AG08396 (cell line): ENCODE measurements around the gene HNRNPH1.
"Not testable (repeated sequence)": the region's sequence is repeated elsewhere in the genome, so short reads cannot be mapped to it uniquely, and the experiment has no call there.

ENCODE experiments used
- DNase-seq: peaks from one replicate; pipeline ENCODE4 v3.0.0; 2012; ENCODE audit warnings: low spot score, mixed read lengths

HNRNPH1 gene

DNA sequence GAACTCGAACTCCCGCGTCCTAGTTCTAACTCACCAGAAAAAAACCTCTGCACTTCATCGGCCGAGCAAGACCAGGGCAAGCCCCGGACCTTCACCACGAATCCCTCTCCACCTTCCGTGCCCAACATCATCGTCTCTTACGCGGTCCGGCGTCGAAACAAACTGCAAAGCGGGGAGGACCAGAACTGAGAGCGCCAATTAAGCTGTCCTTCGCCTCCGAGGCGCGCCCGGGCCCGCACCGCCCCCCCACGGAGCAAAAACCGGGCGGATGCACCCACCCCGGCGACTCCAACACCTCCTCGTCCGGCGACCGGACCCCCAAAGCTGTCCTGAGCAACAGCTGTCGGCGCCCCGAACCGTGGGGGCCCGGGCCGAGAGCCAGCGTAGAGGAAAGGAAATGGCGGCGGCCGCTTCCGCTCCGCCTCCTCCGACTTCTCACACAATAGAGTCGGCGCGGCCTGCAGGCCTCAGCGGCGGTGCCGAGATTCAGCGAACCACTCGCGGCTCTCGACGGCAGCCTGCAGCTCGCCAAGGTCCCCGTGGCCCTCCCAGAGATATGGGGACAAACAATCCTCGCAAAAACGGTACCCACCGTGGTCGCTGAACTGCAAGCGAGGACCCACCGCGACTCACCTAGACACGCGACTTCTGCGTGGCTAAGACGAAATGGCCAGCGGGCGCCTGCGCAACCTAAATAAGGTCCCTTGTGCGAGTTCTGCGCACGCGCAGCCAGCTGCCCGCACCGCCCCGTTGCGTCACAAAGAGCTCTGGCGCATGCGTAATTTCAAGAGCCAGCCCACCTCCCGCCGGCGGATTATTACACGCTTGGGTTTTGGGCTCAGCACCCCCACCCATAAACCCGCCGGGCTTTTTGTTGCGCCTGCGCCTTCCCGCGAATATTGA is at the start of gene HNRNPH1:
Gene HNRNPH1 (minus strand): TSS at position 669 of the 903 bp plus-strand sequence. CDS start 538 bp downstream, at position 131.
- DNase-seq = peak; percentile 100

GRCh38 chr5:179668391-179668790 is 44.9 kb upstream of the HNRNPH1 start:
- DNase-seq = peak; percentile 67

DNA sequence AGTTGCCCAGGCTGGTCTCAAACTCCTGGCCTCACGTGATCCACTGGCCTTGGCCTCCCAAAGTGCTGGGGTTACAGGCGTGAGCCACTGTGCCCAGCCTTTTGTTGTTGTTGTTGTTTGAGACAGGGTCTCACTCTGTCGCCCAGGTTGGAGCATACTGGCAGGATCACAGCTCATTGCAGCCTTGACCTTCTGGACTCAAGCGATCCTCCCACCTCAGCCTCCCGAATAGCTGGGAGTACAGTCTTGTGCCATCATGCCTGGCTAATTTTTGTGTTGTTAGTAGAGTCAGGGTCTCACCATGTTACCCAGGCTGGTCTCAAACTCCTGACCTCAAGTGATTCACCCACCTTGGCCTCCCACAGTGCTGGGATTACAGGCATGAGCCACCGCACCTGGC is 38.2 kb upstream of the HNRNPH1 start:
- DNase-seq = not testable (repeated sequence)

DNA sequence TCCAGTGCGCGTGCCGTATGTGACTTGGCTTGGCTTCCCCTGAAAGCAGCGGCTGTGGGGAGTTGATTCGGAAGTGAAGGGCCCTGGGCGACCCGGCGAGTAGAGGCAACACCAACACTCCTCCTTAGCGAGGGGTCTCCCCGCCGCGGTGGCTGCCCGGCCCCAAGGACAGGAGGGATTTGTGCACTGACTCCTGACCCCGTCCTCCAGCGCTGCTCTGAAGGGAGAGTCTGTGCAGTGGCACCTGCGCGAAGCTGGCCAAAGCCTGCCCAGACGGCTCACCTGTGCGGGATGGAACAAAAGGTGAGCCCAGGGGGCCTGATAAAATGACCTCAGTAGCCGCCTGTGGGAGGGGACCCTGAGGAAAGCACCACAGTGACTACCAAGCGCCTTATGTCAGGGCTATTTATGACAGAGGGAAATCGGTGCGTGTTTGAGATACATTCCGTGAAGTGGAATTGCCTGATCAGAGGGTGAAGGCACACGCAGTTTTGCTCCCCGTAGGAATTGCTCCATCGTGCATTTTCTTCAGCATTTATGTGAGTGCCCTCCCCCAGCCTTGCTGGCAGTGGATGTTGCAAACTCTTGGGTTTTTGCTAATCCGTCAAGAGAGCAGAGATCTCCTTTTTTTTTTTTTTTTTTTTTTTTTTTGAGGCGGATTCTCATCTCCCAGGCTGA is 34.8 kb upstream of the HNRNPH1 start:
- DNase-seq = peak; percentile 41

DNA sequence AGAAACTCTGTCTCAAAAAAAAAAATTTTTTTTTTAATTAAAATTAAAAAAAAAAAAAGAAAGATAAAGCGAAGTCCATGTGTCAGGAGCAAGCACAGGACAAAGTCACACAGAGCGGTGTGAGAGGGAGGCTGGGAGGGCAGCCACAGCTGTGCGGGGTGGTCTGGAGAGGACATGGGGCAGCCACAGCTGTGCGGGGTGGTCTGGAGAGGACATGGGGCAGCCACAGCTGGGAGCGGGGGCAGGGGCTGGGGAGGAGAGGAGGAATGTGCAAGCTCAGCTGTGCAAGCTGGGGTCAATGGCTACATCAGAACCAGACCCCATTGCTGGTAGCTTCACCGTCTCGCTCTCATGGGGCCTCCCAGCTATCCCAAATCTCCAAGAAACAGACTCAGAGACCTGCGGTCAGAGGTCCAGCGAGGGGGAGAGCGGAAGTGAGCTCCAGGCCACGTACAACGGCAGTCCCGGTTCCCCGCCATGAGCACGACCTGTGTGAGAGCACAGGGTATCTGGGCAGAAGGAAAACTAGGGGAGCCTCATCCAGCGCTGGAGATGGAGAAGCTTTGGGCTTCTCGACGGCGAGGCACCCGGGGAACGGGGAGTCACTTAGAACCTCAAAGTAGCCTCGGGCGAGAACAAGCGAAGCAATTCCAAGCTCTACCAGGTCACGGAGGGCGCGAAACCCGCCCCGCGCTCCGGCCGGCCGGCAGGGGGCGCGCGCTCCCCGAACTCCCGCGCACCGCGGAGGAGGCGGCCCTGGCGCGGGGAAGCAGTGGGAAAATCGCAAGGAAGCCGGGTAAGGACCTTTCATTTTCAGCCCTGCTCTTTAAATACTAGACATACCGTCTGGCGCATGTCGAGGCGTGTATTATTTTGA is 34.1 kb upstream of the HNRNPH1 start:
- DNase-seq = not testable (repeated sequence)

- DNase-seq = not testable (repeated sequence)
These were observed 29.7 kb upstream of the HNRNPH1 start for GRCh38 chr5:179653135-179653534.

- DNase-seq = not testable (repeated sequence)
These were observed 26.8 kb upstream of the HNRNPH1 start for GRCh38 chr5:179650245-179650644.

DNA sequence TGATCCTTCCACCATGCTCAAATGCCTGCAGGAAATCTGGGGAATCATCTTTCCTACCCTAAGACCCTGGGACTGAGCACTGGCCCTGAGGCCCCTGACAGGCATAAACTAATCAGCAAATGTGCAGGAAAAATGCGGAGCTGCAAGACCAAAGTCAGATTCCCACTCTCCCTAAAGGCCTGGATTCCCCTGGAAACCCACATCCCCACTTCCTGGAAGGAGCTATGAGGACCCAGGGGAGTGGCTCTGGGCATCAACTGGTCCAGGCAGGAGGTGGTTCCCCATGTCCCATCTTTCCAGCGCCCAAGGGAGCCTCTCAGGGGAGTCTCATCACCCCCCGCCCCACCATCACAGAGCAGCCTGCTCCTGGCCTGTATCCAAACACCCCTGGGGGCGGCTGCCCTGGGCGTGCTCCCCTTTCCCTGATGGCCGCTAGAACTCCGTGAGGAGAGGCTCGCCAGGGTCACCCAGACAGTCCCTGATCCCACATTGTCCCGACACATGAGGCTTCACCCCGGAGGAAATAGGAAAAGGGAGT is 25.8 kb upstream of the HNRNPH1 start:
- DNase-seq = not testable (repeated sequence)

GRCh38 chr5:179648410-179648809 is 24.9 kb upstream of the HNRNPH1 start:
- DNase-seq = no peak

GRCh38 chr5:179644766-179645165 is 21.3 kb upstream of the HNRNPH1 start:
- DNase-seq = not testable (repeated sequence)

DNA sequence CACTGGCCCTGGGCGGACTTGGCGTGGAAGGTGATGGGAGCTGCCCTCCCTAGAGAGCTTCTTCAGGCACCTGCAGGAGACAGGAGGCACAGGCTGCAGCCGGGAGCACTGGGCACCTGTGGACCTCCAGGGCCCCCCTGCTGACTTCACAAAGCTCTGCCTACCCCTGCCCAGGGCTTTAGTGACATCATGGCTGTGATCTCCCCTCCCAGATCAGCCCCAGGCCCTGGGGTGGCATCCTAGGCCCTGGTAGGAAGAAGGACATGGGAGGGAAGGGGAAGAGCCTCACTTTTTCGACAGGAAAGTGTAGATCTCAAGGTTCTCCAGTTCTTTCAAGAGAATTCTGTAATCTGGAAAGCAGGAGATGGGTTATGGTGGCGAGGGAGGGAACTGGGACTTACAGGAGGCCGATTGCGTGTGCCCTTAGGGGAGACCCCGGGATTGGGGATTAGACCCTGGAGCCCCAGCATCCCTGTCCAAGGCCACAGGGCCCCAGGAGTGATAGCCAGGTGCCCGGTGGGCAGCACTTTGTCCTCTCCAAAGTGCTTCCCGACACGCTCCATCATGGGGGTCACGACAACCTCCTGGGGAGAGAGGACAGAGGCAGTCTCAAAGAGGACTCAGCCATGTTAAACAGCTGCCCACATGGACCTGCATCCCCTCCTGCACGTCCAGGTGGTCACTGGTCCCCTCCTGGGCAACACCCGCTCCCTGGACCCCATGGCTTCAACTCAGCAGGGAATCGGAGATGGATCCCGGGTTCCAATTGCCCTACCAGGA is 19.9 kb upstream of the HNRNPH1 start:
- not testable (repeated sequence) for DNase-seq

DNA sequence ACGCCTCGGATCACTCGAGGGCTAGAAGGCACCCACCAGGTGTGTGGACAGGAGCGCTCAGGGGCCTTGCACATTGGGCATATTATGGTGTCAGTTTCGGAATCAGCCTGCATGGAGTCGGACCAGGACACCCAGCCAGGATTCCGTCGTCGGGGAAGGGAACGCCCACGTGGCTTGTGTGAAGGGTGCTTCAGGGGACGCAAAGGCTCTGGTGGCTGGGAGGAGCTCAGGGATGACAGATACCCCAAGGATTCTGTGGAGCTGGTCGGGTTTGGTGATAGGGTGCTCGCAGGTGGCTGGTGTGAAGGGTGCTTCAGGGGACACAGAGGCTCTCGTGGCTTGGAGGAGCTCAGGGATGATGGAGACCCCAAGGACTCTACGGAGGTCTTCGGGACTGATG is 19.2 kb upstream of the HNRNPH1 start:
- not testable (repeated sequence) for DNase-seq

GRCh38 chr5:179641745-179642144 is 18.3 kb upstream of the HNRNPH1 start:
- DNase-seq = not testable (repeated sequence)

- not testable (repeated sequence) for DNase-seq
These were observed 15.8 kb upstream of the HNRNPH1 start for GRCh38 chr5:179639296-179639695.

DNA sequence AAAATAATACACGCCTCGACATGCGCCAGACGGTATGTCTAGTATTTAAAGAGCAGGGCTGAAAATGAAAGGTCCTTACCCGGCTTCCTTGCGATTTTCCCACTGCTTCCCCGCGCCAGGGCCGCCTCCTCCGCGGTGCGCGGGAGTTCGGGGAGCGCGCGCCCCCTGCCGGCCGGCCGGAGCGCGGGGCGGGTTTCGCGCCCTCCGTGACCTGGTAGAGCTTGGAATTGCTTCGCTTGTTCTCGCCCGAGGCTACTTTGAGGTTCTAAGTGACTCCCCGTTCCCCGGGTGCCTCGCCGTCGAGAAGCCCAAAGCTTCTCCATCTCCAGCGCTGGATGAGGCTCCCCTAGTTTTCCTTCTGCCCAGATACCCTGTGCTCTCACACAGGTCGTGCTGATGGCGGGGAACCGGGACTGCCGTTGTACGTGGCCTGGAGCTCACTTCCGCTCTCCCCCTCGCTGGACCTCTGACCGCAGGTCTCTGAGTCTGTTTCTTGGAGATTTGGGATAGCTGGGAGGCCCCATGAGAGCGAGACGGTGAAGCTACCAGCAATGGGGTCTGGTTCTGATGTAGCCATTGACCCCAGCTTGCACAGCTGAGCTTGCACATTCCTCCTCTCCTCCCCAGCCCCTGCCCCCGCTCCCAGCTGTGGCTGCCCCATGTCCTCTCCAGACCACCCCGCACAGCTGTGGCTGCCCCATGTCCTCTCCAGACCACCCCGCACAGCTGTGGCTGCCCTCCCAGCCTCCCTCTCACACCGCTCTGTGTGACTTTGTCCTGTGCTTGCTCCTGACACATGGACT is 11.1 kb upstream of the HNRNPH1 start:
- DNase-seq = not testable (repeated sequence)

GRCh38 chr5:179633501-179634369 is 10.3 kb upstream of the HNRNPH1 start:
- not testable (repeated sequence) for DNase-seq

- no peak for DNase-seq
These were observed 1.4 kb upstream of the HNRNPH1 start for GRCh38 chr5:179624841-179625271.

GRCh38 chr5:179623906-179624741 is 653 bp upstream of the HNRNPH1 start:
- peak; percentile 89 for DNase-seq
